HG03135 (cell line): ENCODE results near the gene SFMBT2.
"Not testable (repeated sequence)": the region's sequence is repeated elsewhere in the genome, so short reads cannot be mapped to it uniquely, and the experiment has no call there.

Source experiments
- ATAC-seq: cut with Tn5 transposase; IDR thresholded peaks from one replicate; pipeline ENCODE4 v1.9.1; 2021; ENCODE audit warnings: mild to moderate bottlenecking, moderate library complexity; ENCODE audit not compliant: unreplicated experiment

Gene SFMBT2

GRCh38 chr10:7302392-7302906 is 108.4 kb downstream of the SFMBT2 start:
- no peak for ATAC-seq

- ATAC-seq, result no peak
Measured at GRCh38 chr10:7301006-7301778, 109.6 kb downstream of the SFMBT2 start.

- ATAC-seq, result no peak
Measured at GRCh38 chr10:7300384-7300971, 110.4 kb downstream of the SFMBT2 start.

GRCh38 chr10:7299601-7300325 is 111.1 kb downstream of the SFMBT2 start:
- not testable (repeated sequence) for ATAC-seq

GRCh38 chr10:7298495-7298894 is 112.3 kb downstream of the SFMBT2 start:
- no peak for ATAC-seq

- ATAC-seq, result no peak
Measured at GRCh38 chr10:7297094-7297493, 113.7 kb downstream of the SFMBT2 start.

- ATAC-seq, result no peak
Measured at GRCh38 chr10:7296648-7297047, 114.2 kb downstream of the SFMBT2 start.

- ATAC-seq, result no peak
Measured at GRCh38 chr10:7296076-7296475, 114.8 kb downstream of the SFMBT2 start.

GRCh38 chr10:7293378-7293920 is 117.4 kb downstream of the SFMBT2 start:
- ATAC-seq, result no peak

GRCh38 chr10:7291487-7292270 is 119.2 kb downstream of the SFMBT2 start:
- ATAC-seq, result no peak

- ATAC-seq, result no peak
Measured at GRCh38 chr10:7288060-7288690, 122.7 kb downstream of the SFMBT2 start.

- ATAC-seq, result no peak
Measured at GRCh38 chr10:7287377-7287776, 123.5 kb downstream of the SFMBT2 start.

GRCh38 chr10:7285522-7286322 is 125.1 kb downstream of the SFMBT2 start:
- ATAC-seq, result no peak

GRCh38 chr10:7283246-7283645 is 127.6 kb downstream of the SFMBT2 start:
- no peak for ATAC-seq

GRCh38 chr10:7282457-7282856 is 128.4 kb downstream of the SFMBT2 start:
- no peak for ATAC-seq

GRCh38 chr10:7281429-7281828 is 129.4 kb downstream of the SFMBT2 start:
- no peak for ATAC-seq

GRCh38 chr10:7279303-7279702 is 131.5 kb downstream of the SFMBT2 start:
- no peak for ATAC-seq

GRCh38 chr10:7277867-7278266 is 133.0 kb downstream of the SFMBT2 start:
- no peak for ATAC-seq

GRCh38 chr10:7277432-7277831 is 133.4 kb downstream of the SFMBT2 start:
- ATAC-seq, result no peak
